ENCODE measurements around the gene PPP2R2B. TPM values are rescaled to one million over a fixed set of nuclear protein-coding genes. Genes with fewer than 3 reads are reported as not detected.

The PPP2R2B gene
- total RNA-seq, 1 experiment from 2014 or later: not detected

DNA sequence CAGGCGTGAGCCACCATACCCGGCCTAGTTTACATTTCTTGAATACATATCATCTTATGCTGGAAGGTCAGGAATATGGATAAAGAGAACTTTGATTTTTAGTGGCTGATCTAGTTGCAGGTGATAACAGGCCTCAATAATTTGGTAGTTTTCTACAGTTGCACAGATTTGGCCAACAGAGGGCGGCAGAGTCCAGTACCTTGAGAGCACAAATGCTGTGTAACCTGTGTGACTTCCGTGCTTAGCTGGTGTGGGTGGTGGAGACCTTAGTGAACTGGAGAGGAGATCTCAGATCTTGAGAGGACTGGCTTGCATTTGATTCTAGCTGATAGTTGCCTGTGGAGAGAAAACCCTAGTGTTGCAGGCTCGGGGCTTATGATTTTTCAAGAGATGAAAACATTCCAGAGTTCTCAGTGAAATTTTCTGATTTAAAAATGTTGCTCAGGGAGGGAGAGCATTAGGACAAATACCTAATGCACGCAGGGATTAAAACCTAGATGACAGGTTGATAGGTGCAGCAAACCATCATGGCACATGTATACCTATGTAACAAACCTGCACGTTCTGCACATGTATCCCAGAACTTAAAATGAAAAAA, 345.2 kb downstream of the PPP2R2B start:
- TF ChIP-seq EZH2 (IDR thresholded peaks at IDR 0.05; ENCODE audit: low read length, unreplicated experiment): no peak
- no peak for TF ChIP-seq EZH2phosphoT487 (IDR thresholded peaks at IDR 0.05; ENCODE audit: borderline replicate concordance, low read length)
- TF ChIP-seq, protein P1, sequence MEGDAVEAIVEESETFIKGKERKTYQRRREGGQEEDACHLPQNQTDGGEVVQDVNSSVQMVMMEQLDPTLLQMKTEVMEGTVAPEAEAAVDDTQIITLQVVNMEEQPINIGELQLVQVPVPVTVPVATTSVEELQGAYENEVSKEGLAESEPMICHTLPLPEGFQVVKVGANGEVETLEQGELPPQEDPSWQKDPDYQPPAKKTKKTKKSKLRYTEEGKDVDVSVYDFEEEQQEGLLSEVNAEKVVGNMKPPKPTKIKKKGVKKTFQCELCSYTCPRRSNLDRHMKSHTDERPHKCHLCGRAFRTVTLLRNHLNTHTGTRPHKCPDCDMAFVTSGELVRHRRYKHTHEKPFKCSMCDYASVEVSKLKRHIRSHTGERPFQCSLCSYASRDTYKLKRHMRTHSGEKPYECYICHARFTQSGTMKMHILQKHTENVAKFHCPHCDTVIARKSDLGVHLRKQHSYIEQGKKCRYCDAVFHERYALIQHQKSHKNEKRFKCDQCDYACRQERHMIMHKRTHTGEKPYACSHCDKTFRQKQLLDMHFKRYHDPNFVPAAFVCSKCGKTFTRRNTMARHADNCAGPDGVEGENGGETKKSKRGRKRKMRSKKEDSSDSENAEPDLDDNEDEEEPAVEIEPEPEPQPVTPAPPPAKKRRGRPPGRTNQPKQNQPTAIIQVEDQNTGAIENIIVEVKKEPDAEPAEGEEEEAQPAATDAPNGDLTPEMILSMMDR (conservative IDR thresholded peaks at IDR 0.05; ENCODE audit: low read depth, low read length): peak; percentile 97
- ChIA-PET CTCF (interaction anchor here (0.6 to 0.7 kb wide), 3 partner anchors 9 to 655 kb away, joined by 4 to 12 read pairs (median 9); no protein-coding TSS in a partner anchor), POLR2A (ENCODE audit: unreplicated experiment) (no interaction called here)
- Histone ChIP-seq H3K27me3 (ENCODE audit: low read length) (no peaks in the 10 kb centered on the region), H4K20me1 (ENCODE audit: low read length) (no peaks in the 10 kb centered on the region), H3K9me2 (replicated peaks; ENCODE audit: low read length) (no peaks in the 10 kb centered on the region), H2AFZ (ENCODE audit: low read length) (peak overlapping the region; percentile 58), H3K36me3 (ENCODE audit: low read depth, low read length) (no peaks in the 10 kb centered on the region), H3K9ac (ENCODE audit: low read length) (no peak overlapping the region), H3K4me1 (ENCODE audit: insufficient read depth, low read length) (no peaks in the 10 kb centered on the region), H3K79me2 (ENCODE audit: low read length) (no peaks in the 10 kb centered on the region), H3F3A (ENCODE audit: low read length, unreplicated experiment) (no peaks in the 10 kb centered on the region), H3K27ac (ENCODE audit: low read length) (no peak overlapping the region), H3K4me3 (ENCODE audit: low read length) (no peak overlapping the region), H3K9me3 (ENCODE audit: low read length) (no peaks in the 10 kb centered on the region), H3K4me2 (ENCODE audit: low read length) (no peak overlapping the region; the same call in 1 of the 2 replicates)
- intact Hi-C loops (cut with micrococcal nuclease): loop anchor here (1.0 kb wide), 2 partner anchors 433 to 655 kb away; no protein-coding TSS in a partner anchor
- no TSS peak for BruUV-seq (replicated peaks)
- peak; percentile 93 for DNase-seq
- peak; percentile 95 for ATAC-seq

Data from PC-3 (cell line).